ENCODE data around the gene ALX4. TPM values are rescaled to one million over a fixed set of nuclear protein-coding genes. Genes with fewer than 3 reads are reported as not detected.

ALX4 gene
- total RNA-seq, 1 donor from 2014 or later = not detected

- Histone ChIP-seq H3K27ac (no peak overlapping the region), H3F3A (ENCODE audit: low read depth) (no peaks in the 10 kb centered on the region), H3K9me3 (ENCODE audit: low read depth) (no peaks in the 10 kb centered on the region), H3K79me2 (ENCODE audit: low read depth) (no peaks in the 10 kb centered on the region), H3K27me3 (no peaks in the 10 kb centered on the region), H3K4me3 (no peak overlapping the region), H3K4me1 (no peaks in the 10 kb centered on the region), H3K9ac (no peak overlapping the region), H4K20me1 (ENCODE audit: low read depth) (no peaks in the 10 kb centered on the region), H2AFZ (replicated peaks) (no peak overlapping the region), H3K4me2 (no peak overlapping the region), H3K36me3 (no peaks in the 10 kb centered on the region)
- H3K9me3 Mint-ChIP-seq = peaks cover 3% of the 10 kb centered on the region
- no peak for DNase-seq (ENCODE audit: low spot score)
- no peak overlapping the region for H3K27ac Mint-ChIP-seq
- TF ChIP-seq, protein P1, sequence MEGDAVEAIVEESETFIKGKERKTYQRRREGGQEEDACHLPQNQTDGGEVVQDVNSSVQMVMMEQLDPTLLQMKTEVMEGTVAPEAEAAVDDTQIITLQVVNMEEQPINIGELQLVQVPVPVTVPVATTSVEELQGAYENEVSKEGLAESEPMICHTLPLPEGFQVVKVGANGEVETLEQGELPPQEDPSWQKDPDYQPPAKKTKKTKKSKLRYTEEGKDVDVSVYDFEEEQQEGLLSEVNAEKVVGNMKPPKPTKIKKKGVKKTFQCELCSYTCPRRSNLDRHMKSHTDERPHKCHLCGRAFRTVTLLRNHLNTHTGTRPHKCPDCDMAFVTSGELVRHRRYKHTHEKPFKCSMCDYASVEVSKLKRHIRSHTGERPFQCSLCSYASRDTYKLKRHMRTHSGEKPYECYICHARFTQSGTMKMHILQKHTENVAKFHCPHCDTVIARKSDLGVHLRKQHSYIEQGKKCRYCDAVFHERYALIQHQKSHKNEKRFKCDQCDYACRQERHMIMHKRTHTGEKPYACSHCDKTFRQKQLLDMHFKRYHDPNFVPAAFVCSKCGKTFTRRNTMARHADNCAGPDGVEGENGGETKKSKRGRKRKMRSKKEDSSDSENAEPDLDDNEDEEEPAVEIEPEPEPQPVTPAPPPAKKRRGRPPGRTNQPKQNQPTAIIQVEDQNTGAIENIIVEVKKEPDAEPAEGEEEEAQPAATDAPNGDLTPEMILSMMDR (IDR thresholded peaks at IDR 0.05) = no peak
- TF ChIP-seq EZH2phosphoT487 (IDR thresholded peaks at IDR 0.05) (no peak), EZH2 (IDR thresholded peaks at IDR 0.05) (no peak)
- peaks cover 15% of the 10 kb centered on the region for H3K27me3 Mint-ChIP-seq (ENCODE audit: insufficient read depth, low read depth)
- no peak overlapping the region for H3K4me3 Mint-ChIP-seq
- peaks cover 15% of the 10 kb centered on the region for H3K4me1 Mint-ChIP-seq
- H3K36me3 Mint-ChIP-seq = no peaks in the 10 kb centered on the region
Observed at GRCh38 chr11:44275961-44276550, 33.9 kb downstream of the ALX4 start.

DNA sequence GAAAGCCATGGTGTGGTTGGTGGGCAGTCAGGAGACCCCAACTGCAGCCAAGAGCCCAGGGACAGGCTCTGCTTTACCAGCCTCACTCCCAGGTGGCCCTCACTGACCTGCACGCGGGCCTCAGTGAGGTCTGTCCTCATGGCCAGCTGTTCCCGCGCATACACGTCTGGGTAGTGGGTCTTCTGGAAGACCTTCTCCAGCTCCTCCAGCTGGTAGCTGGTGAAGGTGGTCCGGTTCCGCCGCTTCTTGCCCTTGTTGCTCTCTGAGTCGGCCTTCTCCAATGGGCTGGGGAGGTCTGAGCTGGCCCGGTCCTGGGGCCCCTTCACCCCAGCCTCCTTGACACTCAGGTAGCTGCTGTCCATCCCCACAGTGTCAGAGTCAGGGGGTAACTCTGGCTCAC lies 34.7 kb downstream of the ALX4 start:
- H3K9ac ChIP-seq = no peak overlapping the region

GRCh38 chr11:44274404-44274803 lies 35.5 kb downstream of the ALX4 start:
- H3K36me3 ChIP-seq = no peaks in the 10 kb centered on the region

More for the DNA sequence above, 34.7 kb downstream of the ALX4 start:
- Histone ChIP-seq H3K4me3 (no peak overlapping the region), H4K20me1 (ENCODE audit: low read depth) (no peaks in the 10 kb centered on the region), H3K27me3 (no peaks in the 10 kb centered on the region), H3F3A (ENCODE audit: low read depth) (no peaks in the 10 kb centered on the region), H2AFZ (replicated peaks) (no peak overlapping the region), H3K27ac (no peak overlapping the region), H3K36me3 (no peaks in the 10 kb centered on the region), H3K4me2 (no peak overlapping the region), H3K9me3 (ENCODE audit: low read depth) (no peaks in the 10 kb centered on the region), H3K4me1 (peaks cover 7% of the 10 kb centered on the region), H3K79me2 (ENCODE audit: low read depth) (no peaks in the 10 kb centered on the region)
- no peak for DNase-seq (ENCODE audit: low spot score)
- Mint-ChIP-seq H3K27me3 (ENCODE audit: insufficient read depth, low read depth) (peaks cover 11% of the 10 kb centered on the region), H3K9me3 (peaks cover 3% of the 10 kb centered on the region), H3K36me3 (no peaks in the 10 kb centered on the region), H3K4me1 (peaks cover 16% of the 10 kb centered on the region), H3K4me3 (no peak overlapping the region), H3K27ac (no peak overlapping the region)
- TF ChIP-seq, protein P1 (IDR thresholded peaks at IDR 0.05) = no peak
- TF ChIP-seq EZH2phosphoT487 (IDR thresholded peaks at IDR 0.05) = no peak
- TF ChIP-seq EZH2 (IDR thresholded peaks at IDR 0.05) = no peak

More at GRCh38 chr11:44274404-44274803, 35.5 kb downstream of the ALX4 start:
- Histone ChIP-seq H3K4me2 (no peak overlapping the region), H4K20me1 (ENCODE audit: low read depth) (no peaks in the 10 kb centered on the region), H3K9ac (no peak overlapping the region), H3K79me2 (ENCODE audit: low read depth) (no peaks in the 10 kb centered on the region), H3K27ac (no peak overlapping the region), H2AFZ (replicated peaks) (no peak overlapping the region), H3K4me1 (peaks cover 10% of the 10 kb centered on the region), H3K9me3 (ENCODE audit: low read depth) (no peaks in the 10 kb centered on the region), H3F3A (ENCODE audit: low read depth) (no peaks in the 10 kb centered on the region), H3K4me3 (no peak overlapping the region), H3K27me3 (no peaks in the 10 kb centered on the region)
- Mint-ChIP-seq H3K4me1 (peaks cover 17% of the 10 kb centered on the region), H3K9me3 (peaks cover 3% of the 10 kb centered on the region), H3K4me3 (no peak overlapping the region), H3K27ac (no peak overlapping the region), H3K27me3 (ENCODE audit: insufficient read depth, low read depth) (peaks cover 5% of the 10 kb centered on the region), H3K36me3 (no peaks in the 10 kb centered on the region)
- no peak for DNase-seq (ENCODE audit: low spot score)
- TF ChIP-seq EZH2phosphoT487 (IDR thresholded peaks at IDR 0.05) (no peak), EZH2 (IDR thresholded peaks at IDR 0.05) (no peak)
- TF ChIP-seq, protein P1 (IDR thresholded peaks at IDR 0.05) = no peak

All from neural progenitor cell (in vitro differentiated cells).